HG03159 (cell line): ENCODE measurements around the gene MAP7.

Experiments
- ATAC-seq: cut with Tn5 transposase; IDR thresholded peaks from one replicate; pipeline ENCODE4 v1.9.1; 2021; ENCODE audit warnings: mild to moderate bottlenecking, moderate library complexity; ENCODE audit not compliant: unreplicated experiment

The MAP7 gene

DNA sequence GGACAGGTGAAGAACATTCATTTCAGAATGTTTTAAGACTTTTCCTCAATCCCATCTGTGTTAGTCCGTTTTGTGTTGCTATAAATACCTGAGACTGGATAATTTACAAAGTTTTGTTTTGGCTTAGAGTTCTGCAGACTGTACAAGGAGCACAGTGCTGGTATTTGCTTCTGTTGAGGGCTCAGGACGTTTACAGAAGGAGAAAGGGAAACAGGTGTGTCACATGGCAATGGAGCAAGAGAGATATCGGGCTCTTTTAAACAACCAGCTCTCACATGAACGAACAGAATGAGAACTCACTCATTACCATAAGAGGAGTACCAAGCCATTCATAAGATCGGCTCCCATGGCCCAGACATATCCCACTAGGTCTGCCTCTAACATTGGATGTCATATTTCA is 16.7 kb downstream of the MAP7 start:
- ATAC-seq, result no peak

DNA sequence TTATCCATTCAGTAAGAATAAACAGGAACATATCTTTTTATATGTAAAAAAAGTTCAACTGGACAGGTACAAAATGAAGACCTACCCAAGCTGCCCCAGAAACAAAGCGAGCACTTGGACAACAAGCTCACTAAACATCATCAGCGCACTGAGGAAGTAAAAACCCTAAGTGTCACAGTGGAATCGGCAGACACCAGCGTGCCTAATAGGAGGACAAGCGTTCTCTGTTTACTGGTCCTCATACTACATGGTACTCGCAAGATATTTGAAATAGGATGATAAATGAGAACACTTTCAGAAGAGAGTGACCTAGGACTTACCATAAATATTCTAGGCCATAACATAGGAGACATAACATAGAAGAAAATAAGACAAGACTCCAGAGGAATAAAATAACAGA is 18.2 kb downstream of the MAP7 start:
- ATAC-seq, result no peak

- no peak for ATAC-seq
These were observed 20.5 kb downstream of the MAP7 start for GRCh38 chr6:136529710-136530109.

- ATAC-seq, result no peak
These were observed 21.7 kb downstream of the MAP7 start for GRCh38 chr6:136528477-136528876.

DNA sequence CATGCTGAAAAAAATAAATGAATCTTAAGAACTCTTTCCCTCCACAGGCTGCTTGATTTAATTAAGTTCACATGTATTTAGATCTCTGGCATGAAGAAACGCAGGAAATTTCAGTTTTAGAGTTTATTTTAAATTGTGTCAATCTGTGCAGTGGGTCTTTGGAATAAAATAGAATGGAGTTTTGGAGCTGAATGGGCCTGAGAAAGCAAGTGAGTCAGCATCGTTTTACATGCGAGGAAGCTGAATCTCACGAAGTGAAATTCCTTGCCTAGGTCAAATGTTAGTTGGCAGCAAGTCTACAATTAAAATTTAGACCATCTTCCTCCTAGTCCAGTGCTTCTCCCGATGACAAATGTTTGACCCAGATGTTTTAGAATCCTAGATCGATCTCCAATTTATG is 22.4 kb downstream of the MAP7 start:
- ATAC-seq, result no peak

GRCh38 chr6:136526937-136527336 is 23.3 kb downstream of the MAP7 start:
- ATAC-seq, result no peak

GRCh38 chr6:136526196-136526930 is 23.9 kb downstream of the MAP7 start:
- no peak for ATAC-seq

DNA sequence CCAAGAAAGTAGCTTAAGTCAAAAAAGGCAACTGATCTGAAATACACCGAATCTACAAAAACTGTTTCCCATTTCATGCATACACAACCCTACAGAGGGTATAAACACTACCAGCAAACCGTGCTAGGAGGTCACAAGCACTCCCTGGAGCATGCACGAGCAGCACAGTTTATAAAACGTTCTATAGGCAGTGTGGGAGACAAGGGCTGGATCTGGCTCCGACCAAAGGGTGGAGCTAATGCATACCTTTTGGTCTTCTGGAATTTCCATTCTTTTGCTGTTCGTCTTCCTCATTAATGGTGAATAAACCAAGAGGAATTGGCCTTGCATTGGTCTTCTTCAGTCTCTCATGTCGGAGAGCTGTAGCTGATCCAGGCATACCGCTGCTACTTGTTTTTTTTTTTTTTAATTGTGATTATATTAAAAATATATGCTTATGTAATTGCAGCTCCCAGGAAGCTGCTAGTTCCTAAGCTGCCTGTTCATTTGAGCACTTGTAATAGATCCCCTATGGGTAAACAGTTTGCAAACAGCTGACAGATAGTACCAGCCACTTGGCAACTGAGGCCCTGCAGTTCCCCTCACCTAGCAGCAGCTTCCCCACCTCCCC is 24.5 kb downstream of the MAP7 start:
- no peak for ATAC-seq

DNA sequence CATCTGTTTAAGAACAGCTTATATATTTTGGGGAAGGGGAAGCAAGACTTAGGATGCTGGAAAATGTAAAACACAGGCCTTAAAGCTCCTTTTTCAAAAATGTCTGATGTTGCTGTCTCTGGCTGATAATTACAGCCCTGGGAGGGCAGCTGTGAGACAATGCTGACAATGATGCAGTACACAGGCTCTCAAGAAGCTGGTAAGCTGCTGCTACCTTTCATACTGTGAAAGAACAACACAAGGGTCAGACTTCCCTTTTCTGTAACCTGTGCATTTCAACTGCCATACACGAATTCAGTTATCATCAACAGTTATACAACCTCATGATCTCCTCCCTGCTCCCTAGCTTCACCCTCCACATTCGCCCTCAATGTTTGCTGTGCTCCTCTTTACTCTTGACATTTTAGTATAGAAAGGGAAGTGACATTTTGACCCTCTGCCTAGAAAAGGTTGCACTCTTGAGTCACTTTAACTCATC is 25.2 kb downstream of the MAP7 start:
- no peak for ATAC-seq

DNA sequence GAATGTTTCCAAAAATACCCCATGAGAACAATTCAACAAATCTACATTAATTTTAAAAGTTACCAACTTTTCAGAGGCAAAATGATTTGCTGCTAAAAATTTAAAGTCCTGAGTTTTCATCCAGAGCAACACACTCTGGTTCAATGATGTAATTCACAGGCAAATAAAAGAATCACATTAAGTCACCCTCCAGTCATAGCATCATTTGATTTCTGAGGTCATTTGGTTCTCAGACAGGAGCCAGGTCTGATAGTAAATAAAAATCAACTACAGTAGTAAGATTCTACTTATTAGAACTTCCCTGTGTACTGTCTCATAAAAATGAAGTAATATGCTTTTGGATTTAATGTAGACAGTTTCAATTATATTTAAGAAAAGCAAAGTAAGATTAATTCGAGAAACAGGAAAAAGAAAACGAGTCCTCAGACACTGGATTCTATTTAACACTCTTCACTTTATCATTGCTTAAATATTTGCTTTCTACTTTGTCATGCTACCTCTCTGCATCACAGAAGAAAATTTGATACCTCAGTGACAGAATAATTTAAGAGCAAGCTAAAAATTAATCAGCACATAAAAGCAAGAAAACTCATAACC is 25.8 kb downstream of the MAP7 start:
- no peak for ATAC-seq

DNA sequence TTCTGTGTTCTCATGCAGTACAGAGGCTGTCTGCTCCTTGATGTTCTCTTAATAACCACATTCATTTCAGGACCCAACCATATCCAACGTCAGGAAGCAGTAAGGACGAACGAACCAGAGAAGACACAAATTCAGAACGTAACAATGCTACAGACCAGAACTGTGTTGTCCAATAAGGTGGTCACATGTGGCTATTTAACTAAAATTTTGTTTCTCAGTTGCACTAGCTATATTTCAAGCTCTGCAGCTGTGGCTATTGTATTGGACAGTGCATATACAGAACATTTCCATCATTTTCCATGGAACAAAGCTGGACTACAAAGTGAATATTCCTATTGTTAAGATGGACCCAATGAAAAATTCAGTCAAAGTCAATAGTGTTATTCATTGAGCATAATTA is 27.0 kb downstream of the MAP7 start:
- no peak for ATAC-seq

GRCh38 chr6:136522636-136523035 is 27.6 kb downstream of the MAP7 start:
- no peak for ATAC-seq

DNA sequence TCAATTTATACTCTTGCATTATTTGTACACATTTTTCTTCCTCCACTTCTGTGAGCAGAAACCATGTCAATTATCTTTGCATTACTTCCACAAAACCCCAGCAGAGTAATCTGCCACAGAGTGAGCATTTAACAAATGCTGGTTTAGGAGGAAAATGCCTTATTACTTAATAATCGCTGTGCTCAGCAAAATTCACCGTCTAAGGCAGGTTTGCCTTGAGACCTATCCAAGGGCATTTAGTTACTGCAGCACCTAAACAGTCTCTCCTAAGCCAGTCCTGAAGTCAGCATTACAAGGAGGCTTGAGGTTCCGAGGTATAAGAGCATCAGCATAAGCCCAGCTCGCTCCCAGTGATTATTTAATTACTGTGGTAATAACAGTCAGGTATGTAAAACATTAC is 28.3 kb downstream of the MAP7 start:
- no peak for ATAC-seq

DNA sequence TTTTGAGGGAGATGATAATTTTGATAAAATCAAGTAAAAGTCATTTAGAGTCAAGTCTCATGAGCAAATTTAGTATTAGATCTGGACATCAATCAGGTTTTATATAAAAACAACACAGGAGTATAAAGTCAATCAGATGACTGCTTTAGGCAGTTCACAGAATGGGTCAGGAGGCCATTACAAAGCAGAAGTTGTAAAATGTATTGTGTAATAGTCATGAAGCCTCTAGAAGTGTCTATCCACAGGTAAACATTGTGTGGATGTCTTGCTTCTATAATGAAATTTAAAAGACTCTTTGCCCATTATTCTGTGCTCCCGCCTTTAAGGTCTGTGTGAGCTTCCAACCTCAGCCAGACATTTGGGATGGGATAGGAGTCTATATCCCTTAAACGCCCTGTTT is 28.8 kb downstream of the MAP7 start:
- ATAC-seq, result no peak

- no peak for ATAC-seq
These were observed 29.7 kb downstream of the MAP7 start for GRCh38 chr6:136520517-136520916.

- no peak for ATAC-seq
These were observed 32.6 kb downstream of the MAP7 start for GRCh38 chr6:136517582-136517981.

- ATAC-seq, result no peak
These were observed 33.2 kb downstream of the MAP7 start for GRCh38 chr6:136517002-136517401.

- no peak for ATAC-seq
These were observed 35.6 kb downstream of the MAP7 start for GRCh38 chr6:136514591-136514990.

DNA sequence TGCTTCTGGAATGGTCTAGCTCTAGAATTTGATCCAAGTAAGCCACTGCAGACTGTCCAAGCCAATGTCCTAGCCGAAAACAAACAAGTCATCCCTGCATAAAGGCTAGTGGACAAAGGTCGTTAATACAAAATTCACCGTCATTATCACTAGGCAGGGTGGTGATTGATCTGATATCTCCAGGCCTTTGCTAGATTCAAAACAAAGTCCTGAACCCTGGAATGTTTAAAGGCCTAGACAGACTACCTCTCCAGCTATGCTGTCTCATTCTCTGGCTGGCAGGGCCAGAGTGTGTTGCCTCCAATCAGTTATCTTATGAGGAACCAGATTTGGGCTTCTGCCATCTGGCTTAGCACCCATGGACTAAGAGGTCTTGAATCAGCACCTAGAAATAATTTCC is 38.3 kb downstream of the MAP7 start:
- no peak for ATAC-seq

GRCh38 chr6:136511397-136511796 is 38.8 kb downstream of the MAP7 start:
- no peak for ATAC-seq

DNA sequence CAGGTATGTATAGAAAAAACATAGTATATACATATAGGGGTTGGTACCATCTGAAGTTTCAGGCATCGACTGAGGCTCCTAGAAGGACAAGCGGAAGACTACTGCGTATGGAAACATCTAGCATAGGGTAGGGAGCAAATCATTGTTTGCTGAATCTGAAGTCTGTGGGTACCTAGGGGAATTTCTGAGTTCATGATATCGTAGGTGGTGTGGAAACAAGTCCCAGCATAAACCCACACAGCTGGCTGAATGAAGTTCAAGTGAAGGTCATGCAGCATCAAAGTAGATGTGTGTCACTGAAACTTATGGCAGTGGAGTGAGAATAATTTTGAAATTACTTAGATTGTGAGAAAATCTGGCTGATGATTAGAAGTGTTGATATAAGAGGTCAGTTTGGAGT is 39.4 kb downstream of the MAP7 start:
- no peak for ATAC-seq

DNA sequence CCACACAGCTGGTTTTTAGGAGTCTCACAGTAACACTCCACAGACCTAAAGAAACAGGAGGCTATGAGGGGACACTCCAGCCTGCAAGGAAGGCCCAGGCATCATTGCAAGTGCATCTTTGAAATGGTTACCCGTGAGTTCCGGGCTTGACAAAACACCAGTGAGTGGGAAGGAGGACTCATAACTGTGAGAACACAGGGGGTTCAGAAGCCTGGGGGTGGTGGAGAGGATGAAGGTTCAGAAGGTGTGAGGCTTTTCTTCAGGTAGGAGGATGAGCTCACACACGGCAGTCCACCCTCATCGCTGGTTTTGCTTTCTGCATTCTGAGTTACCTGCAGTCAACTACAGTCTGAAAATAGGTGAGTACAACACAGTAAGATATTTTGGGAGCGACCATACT is 39.9 kb downstream of the MAP7 start:
- no peak for ATAC-seq
